Prostate gland (tissue), 2 donors: ENCODE measurements around the gene PML.

Source experiments
- POLR2A ChIP-seq: fragments of 450-650 bp; IDR thresholded peaks from one replicate; pipeline ENCODE4 v1.6.1; 2016; ENCODE audit warnings: antibody characterized with exemption, mild to moderate bottlenecking
- POLR2AphosphoS5 ChIP-seq: sonication (generic); formaldehyde crosslinking; IDR thresholded peaks from one replicate; pipeline ENCODE4 v1.6.1; 2017; ENCODE audit warnings: antibody characterized with exemption
- TF ChIP-seq, protein P1 (sequence below), 4 experiments: fragments of 200-600 bp in 2 of 4; fragments of 450-650 bp in 2 of 4; sonication (generic) in 2 of 4; IDR thresholded peaks; 1 replicate in 3 of 4; 2 replicates in 1 of 4; pipeline ENCODE4 v1.5.1; 2016 to 2019; ENCODE audit warnings: antibody characterized with exemption in 4 of 4, mild to moderate bottlenecking in 2 of 4, moderate library complexity in 2 of 4

DNA sequence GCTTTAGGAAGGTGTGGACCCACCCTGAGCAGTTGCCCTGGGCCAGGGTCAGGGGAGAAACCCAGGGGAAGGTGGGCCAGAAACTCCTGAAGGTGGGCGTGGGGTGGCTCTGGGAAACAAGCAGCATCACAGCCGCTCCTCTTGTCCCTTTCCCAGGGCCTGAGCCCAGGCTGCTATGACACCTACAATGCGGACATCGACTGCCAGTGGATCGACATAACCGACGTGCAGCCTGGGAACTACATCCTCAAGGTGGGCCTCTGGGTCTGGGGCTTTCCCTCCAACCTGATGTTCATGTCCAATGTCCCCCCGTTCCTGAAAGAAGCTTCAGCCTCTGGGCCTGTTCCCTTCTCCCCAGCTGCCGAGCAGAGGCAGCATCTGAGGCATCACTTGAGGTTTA, 46.9 kb upstream of the PML start:
- no peak for TF ChIP-seq POLR2AphosphoS5
- TF ChIP-seq, protein P1, sequence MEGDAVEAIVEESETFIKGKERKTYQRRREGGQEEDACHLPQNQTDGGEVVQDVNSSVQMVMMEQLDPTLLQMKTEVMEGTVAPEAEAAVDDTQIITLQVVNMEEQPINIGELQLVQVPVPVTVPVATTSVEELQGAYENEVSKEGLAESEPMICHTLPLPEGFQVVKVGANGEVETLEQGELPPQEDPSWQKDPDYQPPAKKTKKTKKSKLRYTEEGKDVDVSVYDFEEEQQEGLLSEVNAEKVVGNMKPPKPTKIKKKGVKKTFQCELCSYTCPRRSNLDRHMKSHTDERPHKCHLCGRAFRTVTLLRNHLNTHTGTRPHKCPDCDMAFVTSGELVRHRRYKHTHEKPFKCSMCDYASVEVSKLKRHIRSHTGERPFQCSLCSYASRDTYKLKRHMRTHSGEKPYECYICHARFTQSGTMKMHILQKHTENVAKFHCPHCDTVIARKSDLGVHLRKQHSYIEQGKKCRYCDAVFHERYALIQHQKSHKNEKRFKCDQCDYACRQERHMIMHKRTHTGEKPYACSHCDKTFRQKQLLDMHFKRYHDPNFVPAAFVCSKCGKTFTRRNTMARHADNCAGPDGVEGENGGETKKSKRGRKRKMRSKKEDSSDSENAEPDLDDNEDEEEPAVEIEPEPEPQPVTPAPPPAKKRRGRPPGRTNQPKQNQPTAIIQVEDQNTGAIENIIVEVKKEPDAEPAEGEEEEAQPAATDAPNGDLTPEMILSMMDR (IDR thresholded peaks at IDR 0.05): no peak
- TF ChIP-seq POLR2A: no peak
